GM04503 (cell line): ENCODE data around the gene MDH1.
"Not testable (repeated sequence)": the region's sequence is repeated elsewhere in the genome, so short reads cannot be mapped to it uniquely, and the experiment has no call there.

Experiments used
- DNase-seq: peaks from one replicate; pipeline ENCODE4 v3.0.0-alpha.2; 2012; ENCODE audit warnings: low read depth

MDH1 gene

DNA sequence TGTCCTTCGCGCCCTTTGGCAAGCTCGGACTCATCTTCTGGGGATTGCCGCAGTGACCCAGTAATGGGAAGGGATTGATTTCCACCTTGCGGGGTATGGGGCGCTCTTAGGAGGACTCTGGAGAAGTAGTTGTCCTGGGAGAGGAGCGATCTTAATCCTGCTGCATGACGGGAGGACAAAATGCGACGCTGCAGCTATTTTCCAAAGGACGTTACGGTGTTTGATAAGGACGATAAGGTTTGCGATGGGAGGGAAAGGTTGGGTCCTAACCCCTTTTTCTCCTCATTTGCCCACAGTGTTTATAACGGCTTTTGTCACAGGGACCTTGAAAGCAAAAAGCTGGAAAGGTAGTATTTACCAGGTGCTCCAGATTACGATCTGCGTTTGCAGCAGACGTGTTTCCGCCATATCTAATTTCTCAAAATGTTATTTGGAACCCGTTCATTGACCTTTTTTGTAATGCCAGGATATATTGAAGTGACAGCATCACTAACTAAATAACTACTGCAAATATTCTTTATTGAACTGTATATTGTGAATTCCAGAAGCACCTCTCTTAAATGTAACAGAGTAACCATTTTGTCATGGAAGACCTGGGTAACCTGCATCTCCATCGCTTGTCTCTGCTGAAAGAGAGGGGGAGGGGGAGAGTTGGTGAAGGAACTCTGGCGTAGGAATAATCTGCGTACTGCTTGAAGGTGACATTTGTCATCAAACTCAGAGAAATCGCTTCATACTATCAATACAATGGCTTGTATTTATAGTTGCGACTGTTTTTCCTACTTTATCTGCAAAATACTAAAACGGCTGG lies 590 bp downstream of the MDH1 start:
- DNase-seq = no peak

DNA sequence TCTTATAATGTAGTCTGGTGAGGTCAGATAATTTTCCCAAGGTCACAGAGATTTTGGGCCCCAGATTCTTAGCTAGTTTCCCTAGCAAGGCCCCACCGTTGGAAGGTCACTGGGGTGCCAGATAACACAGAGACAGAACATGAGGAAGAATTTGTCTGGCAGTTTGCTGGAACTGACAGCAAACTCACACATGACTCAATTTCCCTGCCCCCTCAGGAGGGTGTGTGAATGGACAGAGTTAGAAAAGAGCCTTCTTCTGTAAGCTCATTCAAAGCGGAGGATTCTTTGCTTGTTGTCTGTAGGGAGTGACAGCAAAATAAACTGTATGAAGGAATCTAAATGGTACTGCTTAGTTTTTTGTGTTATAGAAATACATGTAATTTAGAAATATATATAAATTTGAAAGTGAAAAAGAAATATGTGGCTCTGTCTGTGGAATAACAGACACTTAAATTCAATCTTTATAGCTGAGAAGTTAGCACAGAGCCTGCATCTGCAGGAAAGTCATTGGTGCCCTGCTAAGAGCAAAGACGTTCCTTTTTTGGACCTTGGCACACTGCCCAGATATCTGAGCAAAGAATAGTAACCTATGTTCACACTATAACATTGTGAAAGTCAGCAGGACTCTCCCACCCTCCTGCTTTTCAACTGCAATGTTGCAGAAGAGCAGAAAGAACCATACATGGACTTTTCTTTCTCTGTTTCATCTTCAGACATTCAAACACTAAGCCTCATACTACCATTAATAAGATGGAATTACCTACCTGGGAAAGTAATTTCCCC lies 2.1 kb downstream of the MDH1 start:
- no peak for DNase-seq

DNA sequence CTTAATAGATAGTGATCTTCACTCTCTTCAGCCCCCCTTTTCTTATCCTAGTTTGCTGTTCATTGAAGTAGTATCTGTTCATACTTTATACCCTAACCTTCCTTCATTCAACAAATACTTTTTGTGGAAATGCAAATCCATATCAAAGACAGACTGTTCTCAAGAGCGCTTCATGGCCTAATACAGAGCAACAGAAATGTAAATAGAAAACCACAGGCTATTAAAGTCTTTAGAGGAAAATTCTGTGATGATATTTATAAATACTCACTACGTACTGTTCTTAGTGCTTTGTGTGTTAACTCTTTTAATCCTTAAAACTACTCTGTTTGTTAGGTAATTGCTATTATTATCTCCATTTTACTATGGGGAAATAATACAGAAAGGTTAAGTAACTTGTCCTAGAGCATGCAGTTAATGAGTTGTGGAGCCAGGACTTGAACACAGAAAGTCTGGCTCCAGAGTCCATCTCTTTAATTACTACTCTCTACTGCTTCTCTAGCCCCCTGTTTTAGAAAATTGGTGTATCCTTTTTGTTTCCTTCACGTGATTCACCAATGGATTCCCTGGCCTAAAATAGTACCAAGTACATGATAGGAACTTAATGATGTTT lies 2.9 kb downstream of the MDH1 start:
- no peak for DNase-seq

DNA sequence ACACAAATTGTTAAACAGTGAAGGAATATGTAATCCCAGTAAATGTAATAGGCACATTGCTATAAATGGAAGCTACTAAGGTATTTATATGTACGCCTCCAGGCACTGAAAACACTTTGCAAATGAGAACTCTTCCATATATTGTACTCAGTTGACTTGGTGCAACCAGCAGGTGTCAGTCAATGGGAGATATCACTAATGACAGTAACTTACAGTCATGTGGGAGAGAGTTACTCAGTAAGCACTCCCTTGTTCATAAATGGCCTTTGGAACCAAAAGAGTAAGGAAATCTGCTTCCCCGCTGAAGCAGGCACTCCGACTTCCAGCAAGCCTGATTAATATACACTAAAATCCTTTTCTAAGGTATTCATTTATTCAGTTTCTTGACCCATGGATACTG lies 5.9 kb downstream of the MDH1 start:
- no peak for DNase-seq

DNA sequence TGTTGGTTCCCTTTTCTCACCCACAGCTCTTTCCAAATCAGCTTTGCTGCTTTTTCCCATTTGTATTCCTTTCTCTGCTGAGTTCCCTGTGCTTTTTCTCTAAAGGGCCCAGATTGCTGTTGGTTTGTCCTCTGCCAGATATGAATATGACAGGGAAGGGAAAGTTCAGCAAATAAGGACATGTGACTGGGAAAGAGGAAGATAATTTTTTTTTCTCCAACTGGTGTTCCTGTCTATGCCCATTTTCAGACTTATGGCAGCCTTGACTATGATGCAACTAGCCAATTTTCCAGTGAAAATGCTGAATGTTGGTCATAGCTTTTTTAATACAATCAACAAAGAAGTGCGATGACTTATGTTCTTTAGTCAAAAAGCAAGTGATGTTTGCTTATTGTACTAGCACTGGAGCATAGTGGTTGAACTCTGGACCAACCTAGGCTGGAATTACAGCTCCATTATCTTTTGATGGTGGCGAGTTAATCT lies 7.7 kb downstream of the MDH1 start:
- DNase-seq = no peak

DNA sequence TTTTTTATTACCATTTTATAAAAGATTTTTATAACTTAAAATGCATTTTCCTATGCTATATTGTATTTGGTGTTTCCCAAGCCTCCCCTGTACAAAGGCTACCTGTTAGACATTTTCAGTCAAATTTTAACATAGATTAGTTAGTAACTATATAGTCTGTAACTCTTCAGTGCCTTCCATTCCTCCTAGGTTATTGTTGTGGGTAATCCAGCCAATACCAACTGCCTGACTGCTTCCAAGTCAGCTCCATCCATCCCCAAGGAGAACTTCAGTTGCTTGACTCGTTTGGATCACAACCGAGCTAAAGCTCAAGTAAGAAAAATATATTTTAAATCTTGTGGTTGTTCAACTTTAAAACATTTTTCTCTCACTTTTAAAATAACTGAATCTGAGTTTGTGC lies 10.2 kb downstream of the MDH1 start:
- no peak for DNase-seq

DNA sequence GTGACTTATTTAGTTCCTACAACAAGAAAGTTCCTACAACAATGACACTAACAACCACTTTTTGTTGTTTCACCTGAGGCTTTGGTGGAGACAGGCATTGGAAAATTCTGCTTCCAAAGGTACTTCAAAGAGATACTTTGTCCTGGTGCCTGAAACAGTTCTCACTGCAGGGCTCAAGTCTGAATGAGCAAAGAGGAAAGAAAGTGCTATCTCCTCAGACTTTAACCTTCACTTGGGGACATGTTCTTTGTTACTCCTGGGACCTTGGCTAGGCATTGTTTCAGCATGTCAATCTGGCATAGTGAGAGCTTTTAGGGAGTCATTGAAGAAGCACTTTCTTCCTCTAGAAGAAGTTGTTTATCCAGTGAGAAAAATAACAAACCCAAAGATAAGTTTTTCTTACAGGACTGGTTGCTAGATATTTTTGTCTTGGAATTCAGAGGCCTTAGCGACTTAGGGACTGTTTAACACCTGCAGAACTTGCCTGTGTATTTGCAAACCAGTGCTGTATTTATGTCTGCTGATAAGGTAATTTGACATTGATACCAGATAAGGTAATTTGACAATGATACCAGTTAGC lies 12.2 kb downstream of the MDH1 start:
- DNase-seq = no peak

DNA sequence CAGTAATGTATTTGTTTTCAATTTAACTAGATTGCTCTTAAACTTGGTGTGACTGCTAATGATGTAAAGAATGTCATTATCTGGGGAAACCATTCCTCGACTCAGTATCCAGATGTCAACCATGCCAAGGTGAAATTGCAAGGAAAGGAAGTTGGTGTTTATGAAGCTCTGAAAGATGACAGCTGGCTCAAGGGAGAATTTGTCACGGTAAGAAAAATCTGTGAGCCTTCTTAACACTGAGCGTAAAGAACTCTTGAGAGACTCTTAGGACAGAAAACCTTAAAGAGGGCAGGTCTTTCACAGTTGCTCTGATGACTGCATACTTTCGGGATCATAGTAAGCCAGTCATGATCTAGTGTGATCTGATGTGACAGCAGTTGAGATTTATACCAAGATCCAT lies 15.9 kb downstream of the MDH1 start:
- DNase-seq = no peak

DNA sequence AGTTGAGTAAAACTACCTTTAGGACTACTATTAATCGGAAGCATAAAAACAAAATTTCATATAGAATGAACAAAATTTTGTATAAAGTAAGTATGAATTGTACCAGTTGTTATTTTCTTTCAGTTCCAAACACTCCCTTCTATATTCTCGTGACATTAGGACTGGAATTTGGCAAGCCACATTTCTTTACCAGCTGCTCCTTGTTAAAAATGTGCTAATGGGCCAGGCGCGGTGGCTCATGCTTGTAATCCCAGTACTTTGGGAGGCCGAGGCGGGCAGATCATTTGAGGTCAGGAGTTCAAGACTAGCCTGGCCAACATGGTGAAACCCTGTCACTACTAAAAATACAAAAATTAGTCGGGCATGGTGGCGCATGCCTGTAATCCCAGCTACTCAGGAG lies 20.1 kb downstream of the MDH1 start:
- peak; percentile 30 for DNase-seq

DNA sequence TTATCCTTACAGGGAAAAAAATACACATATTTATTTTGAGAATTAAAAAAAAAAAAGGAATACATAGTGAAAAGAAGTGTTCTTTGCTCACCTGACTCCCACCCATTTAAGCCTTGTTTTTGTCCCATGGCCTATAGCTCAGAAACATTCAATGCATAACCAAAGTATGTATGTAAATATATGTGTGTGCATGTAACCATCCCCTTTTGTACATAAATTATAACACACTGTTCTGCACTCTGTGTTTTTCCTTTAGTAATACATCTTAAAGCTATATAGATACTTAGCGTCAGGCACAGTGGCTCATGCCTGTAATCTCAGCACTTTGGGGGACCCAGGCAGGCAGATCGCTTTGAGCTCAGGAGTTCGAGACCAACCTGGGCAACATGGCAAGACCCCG lies 21.8 kb downstream of the MDH1 start:
- no peak for DNase-seq

DNA sequence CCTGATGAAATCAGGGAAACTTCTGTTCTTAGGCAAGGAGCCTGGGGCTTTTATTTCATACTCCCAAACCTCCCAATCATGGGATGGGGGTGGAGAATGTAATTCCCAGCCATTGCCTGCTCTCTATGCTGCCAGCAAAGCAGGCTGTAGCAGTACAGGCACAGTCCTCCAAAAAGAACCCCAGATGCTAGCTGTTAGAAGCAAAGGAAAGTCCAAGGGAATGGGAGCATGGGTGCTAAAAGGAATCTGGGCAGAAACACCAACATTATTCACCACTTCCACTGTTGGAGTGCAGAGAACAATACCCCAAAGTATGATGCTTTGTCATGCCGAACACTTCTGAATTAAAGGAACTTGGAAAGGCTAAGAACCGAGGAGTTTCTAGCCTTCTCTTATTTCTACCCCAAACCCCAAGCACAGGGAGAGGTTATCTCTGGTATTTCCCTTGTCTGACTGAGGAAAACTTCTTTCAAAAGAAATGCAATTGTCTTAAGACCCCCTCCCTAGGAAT lies 24.7 kb downstream of the MDH1 start:
- no peak for DNase-seq

DNA sequence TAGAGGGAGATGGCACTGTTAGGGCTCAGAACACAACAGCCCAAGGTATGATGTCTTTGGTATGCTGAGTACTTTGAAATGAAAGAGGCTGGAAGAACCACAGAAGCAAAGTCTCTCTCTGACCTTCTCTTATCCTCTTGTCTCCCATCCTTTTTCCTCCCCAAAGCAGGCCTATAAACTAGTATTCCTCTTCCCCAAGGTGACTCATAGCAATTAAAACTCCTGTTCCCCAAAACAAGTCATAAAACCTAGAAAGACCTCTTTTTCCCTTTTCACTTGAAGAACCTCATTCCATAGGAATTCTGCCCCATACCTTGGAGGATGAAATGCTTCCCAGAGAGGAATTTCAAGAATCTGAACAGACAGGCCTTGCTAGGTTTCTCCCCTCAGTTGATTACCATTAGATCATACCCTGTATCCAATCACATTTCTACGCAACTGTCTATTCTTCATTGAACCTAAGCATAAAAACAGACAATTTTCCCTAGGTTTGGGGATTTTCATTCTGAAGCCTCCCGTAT lies 25.7 kb downstream of the MDH1 start:
- DNase-seq = peak; percentile 81

DNA sequence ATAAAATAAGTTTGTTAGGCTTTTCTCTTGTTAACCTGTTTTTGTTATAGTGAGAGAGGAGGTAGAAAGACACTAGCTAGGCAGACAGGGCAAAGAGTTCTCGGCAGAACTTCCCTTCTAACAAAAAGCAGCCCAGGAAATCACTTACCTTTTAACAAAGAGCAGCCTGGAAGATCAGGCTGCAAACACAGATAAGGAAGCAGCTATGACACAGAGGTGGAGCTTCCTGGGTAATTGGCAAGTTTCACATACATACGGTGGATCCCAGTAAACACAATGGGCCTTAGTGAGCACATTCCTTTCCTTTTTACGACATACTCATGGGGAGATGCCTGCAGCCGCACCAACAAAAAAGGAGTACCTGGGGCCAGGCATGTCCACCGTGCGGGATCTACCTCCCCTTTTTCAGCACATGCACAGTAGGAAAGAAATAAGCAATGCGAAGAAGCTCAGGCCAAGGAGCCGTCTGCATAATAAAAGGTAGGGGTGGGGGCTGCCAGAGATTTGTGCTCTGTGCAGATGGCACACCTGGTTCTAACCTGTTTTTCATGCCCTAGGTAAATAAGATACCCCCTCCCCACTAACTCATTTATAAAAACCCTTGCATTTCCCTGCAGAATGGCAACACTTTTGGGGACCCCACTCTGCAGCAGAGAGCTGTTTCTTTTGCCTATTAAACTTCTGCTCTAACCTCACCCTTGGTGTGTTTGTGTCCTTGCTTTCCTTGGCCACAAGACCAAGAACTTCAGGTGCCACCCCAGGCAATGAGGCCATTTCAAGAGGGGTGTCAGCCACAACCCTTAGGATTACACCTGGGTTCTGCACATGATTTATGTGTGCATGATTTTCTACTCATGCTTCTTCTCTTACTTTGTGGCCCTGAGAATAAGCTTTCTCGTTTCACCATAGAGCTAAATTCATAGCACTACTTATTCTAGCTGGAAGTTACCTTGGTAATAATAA lies 26.5 kb downstream of the MDH1 start:
- DNase-seq = no peak

DNA sequence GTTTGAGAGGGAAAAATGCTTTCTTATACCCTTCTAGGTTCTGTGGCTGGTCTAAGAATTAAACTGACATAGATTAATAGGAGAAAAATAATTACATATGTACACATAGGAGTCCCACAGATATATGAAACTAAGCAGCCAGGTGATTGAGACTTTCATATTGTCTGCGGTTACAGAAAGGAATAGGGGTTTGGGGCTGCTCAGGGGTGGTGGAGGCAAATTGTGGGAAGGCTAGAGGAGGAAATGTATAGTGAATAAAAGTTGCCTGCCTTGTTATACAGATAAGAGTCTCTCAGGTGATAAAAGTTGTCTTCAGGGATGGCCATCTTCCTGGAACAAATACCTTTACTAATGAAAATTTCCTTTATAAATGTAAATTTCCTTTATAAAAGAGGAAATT lies 28.6 kb downstream of the MDH1 start:
- DNase-seq = no peak

DNA sequence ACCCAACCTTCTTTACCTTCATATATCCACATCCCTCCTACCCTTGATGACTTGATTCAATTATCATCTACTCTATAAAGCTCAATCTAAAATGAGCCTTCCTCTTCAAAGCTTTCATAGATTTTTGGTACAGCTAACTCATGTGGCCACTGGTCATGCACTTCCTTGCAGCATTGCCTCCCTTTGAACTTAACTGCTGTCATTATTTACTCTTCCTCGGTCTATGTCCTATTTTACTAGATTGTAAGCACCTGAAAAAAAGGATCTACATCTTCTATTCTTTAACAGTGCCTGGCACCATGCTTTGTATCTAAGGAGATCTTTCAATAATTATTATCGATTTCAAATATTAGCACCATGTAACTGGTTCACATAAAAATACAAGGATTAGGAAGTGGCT lies 30.6 kb downstream of the MDH1 start:
- no peak for DNase-seq

DNA sequence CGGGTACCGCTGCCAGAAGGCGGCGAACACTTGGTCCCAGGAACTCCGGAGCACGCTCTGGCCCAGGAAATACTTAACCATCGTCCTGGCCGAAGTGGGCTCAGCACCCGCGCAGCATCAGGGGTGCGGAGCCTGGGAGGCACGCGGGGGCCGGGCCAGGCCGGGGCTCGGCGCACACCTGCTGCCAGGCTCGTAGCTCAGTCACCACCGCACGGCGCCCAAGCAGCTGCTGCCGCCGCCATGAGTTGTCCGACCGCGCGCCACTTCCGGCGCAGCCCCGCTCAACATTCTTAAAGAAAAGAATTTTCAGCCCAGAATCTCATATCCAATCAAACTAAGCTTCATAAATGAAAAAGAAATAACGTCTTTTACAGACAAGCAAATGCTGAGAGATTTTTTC lies 34.0 kb downstream of the MDH1 start:
- no peak for DNase-seq

DNA sequence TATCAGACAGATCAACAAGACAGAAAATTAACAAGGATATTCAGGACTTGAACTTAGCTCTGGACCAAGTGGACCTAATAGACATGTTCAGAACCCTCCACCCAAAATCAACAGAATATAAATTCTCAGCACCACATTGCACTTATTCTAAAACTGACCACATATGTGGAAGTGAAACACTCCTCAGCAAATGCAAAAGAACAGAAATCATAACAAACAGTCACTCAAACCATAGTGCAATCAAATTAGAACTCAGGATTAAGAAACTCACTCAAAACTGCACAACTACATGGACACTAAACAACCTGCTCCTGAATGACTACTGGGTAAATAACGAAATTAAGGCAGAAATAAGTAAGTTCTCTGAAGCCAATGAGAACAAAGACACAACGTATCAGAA lies 35.0 kb downstream of the MDH1 start:
- not testable (repeated sequence) for DNase-seq

DNA sequence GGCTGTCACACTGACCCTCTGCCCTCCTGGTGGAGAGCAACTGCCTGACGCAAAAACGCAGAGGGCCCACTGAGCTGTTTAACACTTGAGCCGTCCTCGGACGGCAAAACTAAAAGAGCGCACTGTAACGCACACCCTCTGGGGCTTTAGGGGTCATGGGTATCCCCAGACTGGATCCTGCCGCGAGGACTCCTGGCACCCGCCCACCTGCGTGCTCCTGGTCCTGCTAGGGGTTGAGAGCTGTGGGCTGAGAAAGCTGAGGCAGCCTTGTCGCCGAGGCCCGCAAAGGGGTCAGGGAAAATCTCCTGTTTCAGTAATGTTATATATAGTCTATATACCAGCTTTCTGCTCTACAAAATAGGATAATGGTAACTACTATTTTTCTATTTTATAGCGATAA lies 39.1 kb downstream of the MDH1 start:
- DNase-seq = no peak

DNA sequence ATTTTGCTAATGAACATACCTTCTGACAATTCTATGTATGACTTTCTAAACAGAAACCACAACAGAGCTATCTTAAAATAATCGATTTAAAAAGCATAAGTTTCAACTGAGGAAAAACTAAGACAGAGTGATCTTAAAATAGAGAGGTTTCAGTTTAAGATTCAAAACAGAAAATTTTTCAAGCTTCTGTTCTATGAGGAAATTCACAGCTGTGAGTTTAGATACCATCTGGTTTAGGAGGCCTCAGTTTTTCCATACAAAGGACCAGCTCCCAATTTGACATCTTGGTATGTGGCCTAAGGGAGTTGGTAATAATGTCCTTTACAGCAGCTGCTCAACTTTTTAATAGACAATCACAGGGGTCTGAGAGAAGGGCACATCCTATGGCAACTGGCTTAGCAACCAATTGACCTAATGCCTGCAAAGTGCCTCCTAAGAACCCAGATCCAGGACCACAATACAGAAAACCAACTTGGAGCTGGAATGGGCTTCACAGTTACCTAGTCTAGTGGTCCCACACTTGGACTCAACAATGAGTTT lies 39.7 kb downstream of the MDH1 start:
- no peak for DNase-seq

DNA sequence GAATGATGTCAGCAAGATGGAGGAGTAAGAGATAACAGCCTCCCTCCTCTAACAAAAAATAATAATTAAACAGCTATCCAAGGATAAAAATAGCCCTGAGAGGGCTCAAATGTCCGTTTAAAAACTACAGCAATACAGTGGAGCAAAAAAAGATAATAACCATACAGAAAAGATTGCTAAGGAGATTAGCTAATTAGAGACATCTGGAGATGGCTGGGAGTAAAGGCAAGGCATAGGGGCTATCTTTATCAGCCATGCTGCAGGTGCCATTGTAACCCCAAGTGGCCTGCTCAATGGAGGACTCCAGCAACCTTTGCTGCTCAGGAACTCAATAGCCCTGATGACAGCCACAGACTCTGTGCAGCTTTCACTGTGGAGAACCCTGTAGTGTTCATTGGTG lies 42.7 kb downstream of the MDH1 start:
- DNase-seq = no peak

DNA sequence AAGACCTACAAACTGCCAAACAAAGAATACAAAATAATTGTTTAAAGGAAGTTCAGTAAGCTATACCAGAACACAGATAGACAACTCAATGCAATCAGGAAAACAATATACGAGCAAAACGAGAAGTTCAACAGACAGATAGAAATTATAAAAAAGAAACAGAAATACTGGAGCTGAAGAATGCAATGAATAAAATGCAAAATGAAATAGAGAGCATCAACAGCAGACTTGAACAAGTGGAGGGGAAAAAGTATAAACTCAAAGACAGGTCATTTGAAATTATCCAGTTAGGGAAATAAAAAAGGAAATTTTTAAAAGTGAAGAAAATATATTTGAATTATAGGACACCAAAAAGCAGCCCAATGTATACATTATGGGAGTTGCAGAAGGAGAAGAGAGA lies 43.6 kb downstream of the MDH1 start:
- no peak for DNase-seq
